ENCODE data around the gene CFAP221.

Gene CFAP221

GRCh38 chr2:119544075-119544938 lies at the start of gene CFAP221:
CFAP221 (plus strand) TSS chr2:119544449; CDS start chr2:119546132, 1,683 bp downstream.
- intact Hi-C loops (cut with DNase I): no loop called here
- DNase-seq: peak; percentile 46 to 90 (median 78)

GRCh38 chr2:119495948-119496347 lies 48.3 kb upstream of the CFAP221 start:
- DNase-seq: no peak
- intact Hi-C loops (cut with DNase I): no loop called here

GRCh38 chr2:119496682-119497081 lies 47.6 kb upstream of the CFAP221 start:
- no peak for DNase-seq
- intact Hi-C loops (cut with DNase I): no loop called here

- DNase-seq: no peak
- intact Hi-C loops (cut with DNase I): no loop called here
These were observed 35.5 kb upstream of the CFAP221 start for GRCh38 chr2:119508756-119509155.

GRCh38 chr2:119511989-119512388 lies 32.3 kb upstream of the CFAP221 start:
- intact Hi-C loops (cut with DNase I): no loop called here
- DNase-seq: no peak

GRCh38 chr2:119512946-119513345 lies 31.3 kb upstream of the CFAP221 start:
- no peak for DNase-seq
- intact Hi-C loops (cut with DNase I): no loop called here

GRCh38 chr2:119513832-119514231 lies 30.4 kb upstream of the CFAP221 start:
- DNase-seq: no peak
- intact Hi-C loops (cut with DNase I): no loop called here

GRCh38 chr2:119516121-119516520 lies 28.1 kb upstream of the CFAP221 start:
- intact Hi-C loops (cut with DNase I): no loop called here
- no peak for DNase-seq

- intact Hi-C loops (cut with DNase I): no loop called here
- peak in 30 of 42 donors; percentile 12 to 63 (median 29) for DNase-seq
These were observed 26.8 kb upstream of the CFAP221 start for GRCh38 chr2:119517433-119517832.

- no peak for DNase-seq
- intact Hi-C loops (cut with DNase I): no loop called here
These were observed 25.7 kb upstream of the CFAP221 start for GRCh38 chr2:119518401-119519056.

GRCh38 chr2:119519057-119519408 lies 25.2 kb upstream of the CFAP221 start:
- DNase-seq: no peak
- intact Hi-C loops (cut with DNase I): no loop called here

GRCh38 chr2:119520696-119521432 lies 23.4 kb upstream of the CFAP221 start:
- DNase-seq: no peak
- intact Hi-C loops (cut with DNase I): no loop called here

GRCh38 chr2:119521433-119522050 lies 22.7 kb upstream of the CFAP221 start:
- DNase-seq: no peak
- intact Hi-C loops (cut with DNase I): no loop called here

- intact Hi-C loops (cut with DNase I): no loop called here
- DNase-seq: no peak
These were observed 21.6 kb upstream of the CFAP221 start for GRCh38 chr2:119522671-119523070.

- intact Hi-C loops (cut with DNase I): no loop called here
- DNase-seq: no peak
These were observed 20.8 kb upstream of the CFAP221 start for GRCh38 chr2:119523383-119523951.

- intact Hi-C loops (cut with DNase I): no loop called here
- peak in 6 of 42 donors; percentile 4 to 30 (median 10) for DNase-seq
These were observed 20.1 kb upstream of the CFAP221 start, which contains the start of gene SCTR for GRCh38 chr2:119523952-119524694. SCTR (minus strand) TSS chr2:119524483; CDS start chr2:119524226, 257 bp downstream.

- DNase-seq: no peak
These were observed 18.6 kb upstream of the CFAP221 start for GRCh38 chr2:119525614-119526013.

GRCh38 chr2:119527999-119528398 lies 16.2 kb upstream of the CFAP221 start:
- intact Hi-C loops (cut with DNase I): no loop called here
- no peak for DNase-seq

More at GRCh38 chr2:119525614-119526013, 18.6 kb upstream of the CFAP221 start:
- intact Hi-C loops (cut with DNase I): no loop called here

Data from head of caudate nucleus (tissue), 42 donors.